A549 (cell line): ENCODE measurements around the gene CENPL.

ENCODE experiments used
- BCL3 ChIP-seq: fragments of >200 bp; sonication (Bioruptor Twin); formaldehyde crosslinking; IDR thresholded peaks from 3 replicates; pipeline ENCODE4 v1.6.1; 2016
- CTCF ChIP-seq: fragments of >200 bp; sonication (Bioruptor Twin); formaldehyde crosslinking; IDR thresholded peaks from 3 replicates; pipeline ENCODE4 v1.5.1; 2016
- FOSL2 ChIP-seq, 2 experiments: fragments of 450-650 bp in 1 of 2; fragments of >200 bp in 1 of 2; sonication (Bioruptor Twin) in 1 of 2; formaldehyde crosslinking; IDR thresholded peaks; 2 replicates each; pipeline versions ENCODE4 v1.5.0 to v1.6.1; 2016 to 2020; ENCODE audit warnings: mild to moderate bottlenecking in 1 of 2, moderate library complexity in 1 of 2
- MAX ChIP-seq: IDR thresholded peaks from 2 replicates; pipeline ENCODE4 v1.6.1; 2012
- POLR2A ChIP-seq: IDR thresholded peaks from 2 replicates; pipeline ENCODE4 v1.6.1; 2012; ENCODE audit warnings: mild to moderate bottlenecking, low read length
- RAD21 ChIP-seq, 2 experiments: fragments of >200 bp in 1 of 2; sonication (Bioruptor Twin) in 1 of 2; formaldehyde crosslinking in 1 of 2; IDR thresholded peaks in 1 of 2; conservative IDR thresholded peaks in 1 of 2; 2 replicates in 1 of 2; 3 replicates in 1 of 2; pipeline ENCODE4 v1.6.1; 2012 to 2018; ENCODE audit warnings: inconsistent platforms in 1 of 2
- RNF2 ChIP-seq: fragments of 200-600 bp; sonication (generic); IDR thresholded peaks from 2 replicates; pipeline ENCODE4 v1.6.1; 2016; ENCODE audit warnings: low read depth, mild to moderate bottlenecking, antibody characterized with exemption, moderate library complexity, borderline replicate concordance

- no peak for TF ChIP-seq POLR2A
- TF ChIP-seq CTCF, result no peak
- TF ChIP-seq BCL3, result no peak
- no peak for TF ChIP-seq RAD21 (conservative IDR thresholded peaks at IDR 0.05 in 1 of 2, IDR thresholded peaks at IDR 0.05 in 1 of 2)
- no peak for TF ChIP-seq MAX
- TF ChIP-seq FOSL2 (IDR thresholded peaks at IDR 0.05), result no peak
- TF ChIP-seq FOSL2 (CRISPR knock-in tag; IDR thresholded peaks at IDR 0.05), result peak; percentile 57
- TF ChIP-seq RNF2, result no peak
These were observed 39.6 kb upstream of the CENPL start for GRCh38 chr1:173864179-173864867.
